Prostate gland (tissue), 2 donors: ENCODE measurements around the gene ANXA6.

Experiments used
- CTCF ChIP-seq, 4 experiments: fragments of 200-600 bp in 2 of 4; fragments of 450-650 bp in 2 of 4; sonication (generic) in 2 of 4; IDR thresholded peaks; 1 replicate in 3 of 4; 2 replicates in 1 of 4; pipeline ENCODE4 v1.5.1; 2016 to 2019; ENCODE audit warnings: antibody characterized with exemption in 4 of 4, mild to moderate bottlenecking in 2 of 4, moderate library complexity in 2 of 4
- POLR2A ChIP-seq: fragments of 450-650 bp; IDR thresholded peaks from one replicate; pipeline ENCODE4 v1.6.1; 2016; ENCODE audit warnings: antibody characterized with exemption, mild to moderate bottlenecking
- POLR2AphosphoS5 ChIP-seq: sonication (generic); formaldehyde crosslinking; IDR thresholded peaks from one replicate; pipeline ENCODE4 v1.6.1; 2017; ENCODE audit warnings: antibody characterized with exemption

GRCh38 chr5:151070449-151070848, 87.1 kb downstream of the ANXA6 start:
- TF ChIP-seq POLR2A (no peak), POLR2AphosphoS5 (no peak), CTCF (IDR thresholded peaks at IDR 0.05) (no peak)
